Ascending aorta (tissue), 2 donors: ENCODE measurements around the gene RPN1. TPM values are rescaled to one million over a fixed set of nuclear protein-coding genes. Genes with fewer than 3 reads are reported as not detected.

Source experiments
- DNase-seq, 2 donors: peaks; one replicate each; pipeline ENCODE4 v3.0.0-alpha.2; 2019; ENCODE audit warnings: low spot score in 2 of 2
- H3K27ac ChIP-seq, 2 donors: fragments of 200-600 bp; sonication (generic); one replicate each; pipeline ENCODE4 v1.5.1; 2016 to 2017; ENCODE audit warnings: mild to moderate bottlenecking in 1 of 2
- H3K27me3 ChIP-seq: fragments of 200-600 bp; sonication (generic); one replicate; pipeline ENCODE4 v1.5.1; 2017
- H3K36me3 ChIP-seq, 2 donors: fragments of 200-600 bp; sonication (generic); one replicate each; pipeline ENCODE4 v1.5.1; 2016
- H3K4me1 ChIP-seq, 2 donors: fragments of 200-600 bp; sonication (generic); one replicate each; pipeline ENCODE4 v1.5.1; 2016 to 2017; ENCODE audit warnings: mild to moderate bottlenecking in 1 of 2
- H3K4me3 ChIP-seq, 2 donors: fragments of 200-600 bp; sonication (generic); one replicate each; pipeline ENCODE4 v1.5.1; 2016 to 2017; ENCODE audit warnings: mild to moderate bottlenecking in 1 of 2
- H3K9me3 ChIP-seq, 2 donors: fragments of 200-600 bp; sonication (generic); one replicate each; pipeline ENCODE4 v1.5.1; 2016
- CTCF ChIP-seq, 3 experiments: fragments of 200-600 bp in 2 of 3; fragments of 450-650 bp in 1 of 3; sonication (generic) in 2 of 3; IDR thresholded peaks; one replicate each; pipeline ENCODE4 v1.5.1; 2016 to 2019; ENCODE audit warnings: antibody characterized with exemption in 3 of 3, mild to moderate bottlenecking in 1 of 3, moderate library complexity in 1 of 3
- intact Hi-C: fragments of 100-400 bp; cut with DNase I; formaldehyde crosslinking; loops from one replicate; pipeline ENCODE4 v1.15.1; 2023
- total RNA-seq: library from RNA; depleted of rRNA; stranded (reverse); fragments of >200 nt; gene quantifications from one replicate; pipeline ENCODE4 v1.1.0, GENCODE V29; 2016

Gene RPN1
- total RNA-seq, 1 donor from 2014 or later = 226 TPM

GRCh38 chr3:128605091-128606046, 45.2 kb downstream of the RPN1 start:
- Histone ChIP-seq H3K4me1 (peaks cover 3 to 5% of the 10 kb centered on the region in 2 donors), H3K27ac (no peak overlapping the region), H3K27me3 (no peaks in the 10 kb centered on the region), H3K9me3 (no peaks in the 10 kb centered on the region), H3K4me3 (no peak overlapping the region), H3K36me3 (no peaks in the 10 kb centered on the region)
- no peak for DNase-seq
- intact Hi-C loops = loop anchor here (5.0 kb wide), 2 partner anchors 118 to 508 kb away; no protein-coding TSS in a partner anchor
- TF ChIP-seq CTCF (IDR thresholded peaks at IDR 0.05) = no peak

- H3K4me1 ChIP-seq = peaks cover 3 to 5% of the 10 kb centered on the region in 2 donors
- H3K9me3 ChIP-seq = no peaks in the 10 kb centered on the region
- no peak for DNase-seq
- no peak overlapping the region for H3K4me3 ChIP-seq
- H3K36me3 ChIP-seq = no peaks in the 10 kb centered on the region
- no peaks in the 10 kb centered on the region for H3K27me3 ChIP-seq
- intact Hi-C loops = no loop called here
- no peak overlapping the region for H3K27ac ChIP-seq
- no peak for TF ChIP-seq CTCF (IDR thresholded peaks at IDR 0.05)
Measured at GRCh38 chr3:128603811-128604775, 46.5 kb downstream of the RPN1 start.

- H3K36me3 ChIP-seq = no peaks in the 10 kb centered on the region
- no peaks in the 10 kb centered on the region for H3K9me3 ChIP-seq
- no peak overlapping the region for H3K27ac ChIP-seq
- H3K4me3 ChIP-seq = no peak overlapping the region
- intact Hi-C loops = no loop called here
- DNase-seq = no peak
- TF ChIP-seq CTCF (IDR thresholded peaks at IDR 0.05) = no peak
- no peaks in the 10 kb centered on the region for H3K27me3 ChIP-seq
- peaks cover 3 to 5% of the 10 kb centered on the region in 2 donors for H3K4me1 ChIP-seq
Measured at GRCh38 chr3:128603313-128603712, 47.3 kb downstream of the RPN1 start.

GRCh38 chr3:128598884-128599664, 51.5 kb downstream of the RPN1 start:
- intact Hi-C loops = no loop called here
- Histone ChIP-seq H3K9me3 (no peaks in the 10 kb centered on the region), H3K4me3 (no peak overlapping the region), H3K27me3 (no peaks in the 10 kb centered on the region), H3K4me1 (no peaks in the 10 kb centered on the region), H3K27ac (no peak overlapping the region), H3K36me3 (no peaks in the 10 kb centered on the region)
- no peak for TF ChIP-seq CTCF (IDR thresholded peaks at IDR 0.05)
- no peak for DNase-seq

GRCh38 chr3:128597900-128598299, 52.7 kb downstream of the RPN1 start:
- Histone ChIP-seq H3K36me3 (no peaks in the 10 kb centered on the region), H3K27me3 (no peaks in the 10 kb centered on the region), H3K27ac (no peak overlapping the region), H3K4me3 (no peak overlapping the region), H3K4me1 (no peaks in the 10 kb centered on the region), H3K9me3 (no peaks in the 10 kb centered on the region)
- no peak for TF ChIP-seq CTCF (IDR thresholded peaks at IDR 0.05)
- DNase-seq = no peak
- intact Hi-C loops = no loop called here
